Right lobe of liver (tissue), 4 donors: ENCODE results near the gene DNAH17.

ENCODE experiments used
- CTCF ChIP-seq, 4 donors: fragments of 200-600 bp in 3 of 4; fragments of 450-650 bp in 1 of 4; IDR thresholded peaks; one replicate each; pipeline versions ENCODE4 v1.5.1 to v1.8.0; 2016 to 2022; ENCODE audit warnings: antibody characterized with exemption in 4 of 4, mild to moderate bottlenecking in 2 of 4
- POLR2A ChIP-seq: fragments of 450-650 bp; IDR thresholded peaks from one replicate; pipeline ENCODE4 v1.6.1; 2017; ENCODE audit warnings: antibody characterized with exemption, mild to moderate bottlenecking
- donor health status: DM: no; HTN: no; CAD: no.
- donor health status: DM: no; HTN: no; CAD: no.
- donor health status: DM: no; HTN: yes; CAD: no.

GRCh38 chr17:78504156-78504925 lies 72.9 kb downstream of the DNAH17 start:
- TF ChIP-seq CTCF (IDR thresholded peaks at IDR 0.05) (no peak), POLR2A (no peak)
